GM19328 (cell line): Measurements from ENCODE around the gene OVCH1.
"Not testable (repeated sequence)": the region's sequence is repeated elsewhere in the genome, so short reads cannot be mapped to it uniquely, and the experiment has no call there.

Experiments used
- ATAC-seq: cut with Tn5 transposase; IDR thresholded peaks from one replicate; pipeline ENCODE4 v1.9.1; 2021; ENCODE audit warnings: mild to moderate bottlenecking, moderate library complexity; ENCODE audit not compliant: unreplicated experiment

The OVCH1 gene

DNA sequence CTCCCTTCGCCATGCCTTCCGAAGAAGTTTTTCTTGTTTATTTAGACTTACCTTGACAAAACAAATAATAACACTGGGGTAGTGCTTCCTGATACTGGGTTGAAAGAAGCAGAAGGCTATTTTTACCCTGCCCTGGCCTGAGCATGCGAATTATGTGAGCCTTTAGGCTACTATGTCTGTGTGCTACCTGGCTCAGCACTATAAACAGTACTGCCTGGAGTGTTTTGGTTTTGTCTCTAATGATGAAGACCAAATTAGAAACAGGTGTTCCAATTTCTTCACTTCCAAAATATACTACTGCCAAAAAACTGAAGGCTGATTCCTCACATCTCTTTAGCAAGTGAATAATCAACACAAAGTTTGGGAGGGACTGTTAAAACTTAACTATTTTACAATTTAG, 7.6 kb upstream of the OVCH1 start:
- no peak for ATAC-seq

DNA sequence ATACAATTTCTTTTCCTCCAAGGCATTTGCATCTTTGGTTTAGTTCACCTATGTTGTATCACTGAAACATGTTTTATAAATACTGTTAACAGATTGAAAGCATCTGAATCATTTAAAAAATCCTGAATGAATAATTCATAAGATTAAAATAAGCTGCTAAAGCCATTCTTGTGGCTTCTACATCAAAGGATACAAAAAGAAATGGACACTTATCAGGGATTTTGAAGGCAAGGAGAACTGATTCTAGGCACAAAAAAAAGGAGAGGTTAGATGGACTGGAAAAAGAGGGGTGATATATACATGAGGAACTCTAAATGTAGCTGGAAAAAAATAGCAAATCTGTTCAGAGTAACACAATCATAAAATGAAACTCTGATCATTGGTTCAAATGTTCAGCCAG, 5.8 kb upstream of the OVCH1 start:
- no peak for ATAC-seq

DNA sequence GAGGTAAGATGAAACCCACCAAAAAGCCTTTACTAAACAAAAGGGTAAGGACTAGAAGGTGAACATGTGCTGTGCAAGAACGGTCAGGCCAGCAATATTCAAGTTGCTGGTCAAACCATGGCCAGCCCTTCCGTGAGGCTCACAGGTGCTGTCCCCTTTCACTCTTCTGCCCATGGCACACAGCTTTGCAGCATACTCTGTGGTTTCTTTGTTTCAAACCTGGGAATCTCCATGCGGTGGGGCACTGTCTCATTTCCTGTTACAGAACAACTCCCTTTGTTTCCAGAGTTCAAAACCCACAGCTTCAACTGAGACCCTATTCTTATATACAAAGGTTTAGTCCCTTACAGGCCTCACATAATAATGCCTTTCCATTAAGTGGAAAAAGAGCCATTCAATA, 1.7 kb upstream of the OVCH1 start:
- no peak for ATAC-seq

DNA sequence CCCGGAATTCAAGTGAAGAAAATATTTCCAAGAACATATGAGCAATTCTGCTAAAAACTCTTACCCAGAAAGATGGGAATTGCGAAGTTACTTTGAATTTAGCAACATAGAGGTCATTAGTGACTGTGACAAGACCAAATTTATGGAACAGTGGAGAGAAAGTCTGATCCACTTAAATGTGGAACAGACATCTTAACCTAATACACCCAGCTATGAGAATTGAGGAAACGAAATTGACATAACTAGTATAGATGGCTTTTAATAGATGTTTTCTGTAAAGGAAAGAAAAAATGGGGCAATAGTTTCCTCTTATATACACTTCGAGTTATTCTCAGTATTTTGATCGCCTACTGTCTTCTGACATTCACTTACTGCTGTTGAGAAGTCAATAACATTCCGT, 4.6 kb downstream of the OVCH1 start:
- no peak for ATAC-seq

GRCh38 chr12:29486972-29487371, 10.5 kb downstream of the OVCH1 start:
- ATAC-seq, result no peak

DNA sequence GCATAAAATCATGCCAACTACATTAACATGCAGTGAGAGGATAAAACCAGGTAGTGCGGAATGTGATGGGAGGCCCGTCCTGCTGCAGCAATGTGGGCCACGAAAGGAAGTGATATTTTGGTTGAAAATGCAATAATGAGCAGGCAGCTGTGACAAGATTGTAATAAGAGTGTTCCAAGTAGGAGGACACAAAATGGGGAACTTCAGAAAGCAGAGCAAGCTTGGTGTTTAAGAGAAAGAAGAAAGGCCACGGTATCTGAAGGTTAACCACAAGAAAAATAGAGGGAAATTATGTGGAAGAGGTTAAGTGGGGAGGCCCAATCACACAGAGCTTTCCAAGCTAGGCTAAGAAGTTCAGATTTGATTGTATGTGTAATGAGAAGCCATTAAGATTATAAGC, 34.3 kb downstream of the OVCH1 start:
- ATAC-seq, result no peak

GRCh38 chr12:29460082-29460481, 37.4 kb downstream of the OVCH1 start:
- no peak for ATAC-seq

DNA sequence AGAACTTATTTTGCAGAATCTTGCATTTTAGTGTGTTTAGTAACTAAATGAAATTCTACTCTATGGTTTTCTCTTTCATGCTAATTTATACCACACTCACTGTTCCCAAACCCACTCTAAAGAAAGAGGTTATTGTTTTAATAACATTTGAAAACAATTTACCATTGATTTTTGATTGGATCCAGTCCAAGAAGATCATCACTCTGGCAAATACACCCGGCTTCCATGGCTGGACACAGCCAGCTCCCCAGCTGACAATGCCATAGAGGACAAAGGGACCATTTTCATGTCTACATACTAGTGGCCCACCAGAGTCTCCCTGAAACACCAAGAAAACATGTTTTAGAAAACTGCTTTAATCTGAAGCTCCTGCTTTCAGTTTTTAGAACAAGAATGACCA, 42.4 kb downstream of the OVCH1 start:
- no peak for ATAC-seq

DNA sequence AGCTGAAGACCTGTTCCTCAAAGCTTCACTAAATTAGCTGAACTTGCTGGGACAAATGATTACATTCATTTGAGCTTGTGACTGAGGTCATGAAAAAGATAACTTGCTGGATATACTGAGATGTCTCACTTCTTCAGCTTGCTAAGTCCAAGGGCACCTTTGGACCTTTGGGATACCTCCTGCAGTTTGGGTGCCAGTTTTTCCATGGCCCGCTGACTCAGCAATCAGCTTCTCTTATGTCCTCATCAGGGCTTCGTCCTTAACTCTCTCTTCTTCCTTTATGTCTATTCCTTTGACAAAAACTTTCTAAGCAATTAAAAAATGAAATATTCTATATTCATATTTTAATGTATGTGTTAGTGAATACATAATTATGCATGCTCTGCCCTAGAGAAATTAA, 45.6 kb downstream of the OVCH1 start:
- no peak for ATAC-seq

DNA sequence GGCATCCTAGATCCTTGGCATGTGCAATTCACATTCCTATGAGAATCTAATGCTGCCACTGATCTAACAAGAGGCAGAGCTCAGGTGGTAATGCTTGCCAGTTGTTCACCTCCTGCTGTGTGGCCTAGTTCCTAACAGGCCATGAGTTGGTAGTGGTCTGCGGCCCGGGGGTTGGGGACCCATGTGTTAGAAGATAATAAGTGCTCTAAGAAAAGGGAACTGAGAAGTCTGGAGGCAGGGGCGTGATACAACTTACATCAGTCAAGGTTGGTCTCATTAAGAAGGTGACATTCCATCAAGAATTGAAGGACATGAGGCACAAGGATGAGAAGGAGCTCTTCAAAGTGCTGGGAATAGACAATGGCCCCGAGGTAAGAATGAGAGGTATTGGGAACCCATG, 49.3 kb downstream of the OVCH1 start:
- no peak for ATAC-seq

GRCh38 chr12:29447285-29447975, 50.1 kb downstream of the OVCH1 start:
- no peak for ATAC-seq

GRCh38 chr12:29439506-29439905, 58.0 kb downstream of the OVCH1 start:
- no peak for ATAC-seq

DNA sequence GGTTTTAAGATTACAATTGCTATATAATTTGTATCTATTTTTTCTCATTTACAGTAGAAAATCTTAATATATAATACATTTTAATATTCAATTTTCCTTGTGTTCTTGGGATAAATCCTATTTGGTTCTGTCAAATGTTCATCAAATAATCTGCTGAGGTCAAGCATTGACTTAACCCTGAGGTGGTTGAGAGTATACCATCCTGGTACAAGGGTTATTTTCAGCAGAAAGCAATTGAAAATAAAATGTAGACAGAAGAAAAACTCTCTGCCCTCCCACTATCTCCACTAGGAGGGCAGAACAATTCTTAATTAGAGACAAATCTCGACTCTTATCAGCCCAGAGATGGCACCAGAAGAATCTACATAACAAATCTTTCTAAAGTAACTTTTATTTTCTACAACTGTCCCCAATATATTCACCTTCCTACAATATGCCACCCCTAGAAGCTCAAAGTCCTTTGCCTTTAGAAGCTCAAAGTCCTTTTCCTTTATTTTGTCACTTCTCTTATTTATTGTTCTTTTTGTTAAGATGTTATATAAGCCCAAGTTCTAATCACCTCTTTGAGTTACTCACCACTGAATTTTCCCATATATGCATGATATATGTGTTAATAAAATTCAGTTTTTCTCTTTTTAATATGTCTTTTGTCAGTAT, 58.6 kb downstream of the OVCH1 start:
- no peak for ATAC-seq

- no peak for ATAC-seq
Measured at GRCh38 chr12:29437575-29437974, 59.9 kb downstream of the OVCH1 start.

DNA sequence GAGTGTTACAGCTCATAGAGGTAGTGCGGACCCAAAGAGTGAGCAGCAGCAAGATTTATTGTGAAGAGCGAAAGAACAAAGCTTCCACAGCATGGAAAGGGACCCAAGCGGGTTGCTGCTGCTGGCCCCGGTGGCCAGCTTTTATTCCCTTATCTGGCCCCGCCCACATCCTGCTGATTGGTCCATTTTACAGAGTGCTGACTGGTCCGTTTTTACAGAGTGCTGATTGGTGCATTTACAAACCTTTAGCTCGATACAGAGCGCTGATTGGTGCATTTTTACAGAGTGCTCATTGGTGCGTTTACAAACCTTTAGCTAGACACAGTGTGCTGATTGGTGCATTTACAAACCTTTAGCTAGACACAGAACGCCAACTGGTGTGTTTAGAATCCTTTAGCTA, 60.7 kb downstream of the OVCH1 start:
- not testable (repeated sequence) for ATAC-seq

GRCh38 chr12:29431513-29431912, 66.0 kb downstream of the OVCH1 start:
- ATAC-seq, result no peak

DNA sequence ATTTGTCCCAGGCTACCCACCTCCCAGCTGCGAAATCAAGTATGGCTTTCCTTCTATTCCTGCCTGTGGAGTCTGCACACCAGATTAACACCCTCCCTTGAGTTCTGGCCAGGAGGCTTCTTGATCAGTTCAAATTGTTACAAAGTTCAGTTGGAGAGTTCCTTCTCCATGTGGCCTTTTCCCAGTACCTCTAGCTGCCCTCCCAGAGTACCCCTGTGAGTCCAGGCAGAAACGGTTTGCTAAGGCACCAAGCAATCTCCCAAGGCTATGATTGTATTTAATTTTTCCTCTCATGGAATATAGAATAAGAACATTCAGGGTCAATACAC, 66.8 kb downstream of the OVCH1 start:
- no peak for ATAC-seq

- ATAC-seq, result no peak
Measured at GRCh38 chr12:29429999-29430715, 67.3 kb downstream of the OVCH1 start.

DNA sequence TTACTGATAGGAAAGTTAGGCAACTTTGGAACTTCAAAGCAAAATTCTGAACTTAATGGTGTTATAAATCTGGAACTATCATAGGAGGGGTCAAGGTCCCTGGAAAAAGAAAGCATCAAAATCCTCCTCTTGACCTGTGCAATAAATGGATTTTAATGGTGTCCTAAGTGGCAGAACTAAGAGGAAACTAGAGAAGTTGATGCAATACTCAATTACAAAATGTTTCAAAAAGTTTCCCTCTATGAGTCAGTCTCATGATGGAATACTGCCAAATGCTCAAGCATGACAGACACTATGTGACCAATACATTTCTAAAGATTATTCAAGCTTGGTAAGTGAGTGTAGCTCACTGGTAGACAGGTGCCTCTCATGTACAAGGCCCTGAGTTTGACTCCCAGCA, 68.9 kb downstream of the OVCH1 start:
- ATAC-seq, result no peak

DNA sequence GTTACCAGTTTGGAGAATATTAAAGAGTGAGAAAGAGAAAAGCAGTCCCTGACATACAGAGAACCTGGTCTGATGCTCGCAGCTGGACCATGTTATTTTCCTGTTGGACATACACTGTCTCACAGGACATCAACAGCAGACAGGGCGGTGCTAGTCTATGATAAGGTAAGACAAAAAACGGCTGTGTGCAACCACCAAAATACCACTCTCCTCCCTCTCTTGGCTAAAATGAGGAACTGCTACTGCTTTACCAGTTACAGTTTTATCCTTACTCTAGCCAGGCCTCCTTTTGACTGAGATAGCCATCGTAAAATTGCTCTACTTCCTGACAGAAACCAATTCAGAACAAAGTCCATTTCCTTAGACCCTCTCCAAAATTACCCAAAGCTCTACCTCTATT, 69.5 kb downstream of the OVCH1 start:
- ATAC-seq, result peak; percentile 99

DNA sequence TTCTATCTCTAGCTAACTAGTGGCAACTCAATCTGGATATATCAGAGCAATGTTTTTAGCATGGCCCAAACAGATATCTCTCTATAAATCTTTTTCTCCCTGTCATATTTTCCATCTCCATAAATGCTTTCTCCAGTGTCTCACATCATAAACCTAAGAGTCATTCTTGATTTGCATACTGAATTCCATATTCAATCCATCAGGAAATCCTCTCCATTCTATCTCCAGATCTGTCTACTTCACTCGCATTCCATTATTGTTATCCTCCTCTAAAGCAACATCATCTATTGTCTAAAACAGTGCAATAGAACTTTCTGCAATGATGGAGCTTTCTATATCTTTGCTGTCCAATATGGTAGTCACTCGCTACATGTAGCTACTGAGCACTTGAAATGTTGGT, 71.0 kb downstream of the OVCH1 start:
- ATAC-seq, result no peak

DNA sequence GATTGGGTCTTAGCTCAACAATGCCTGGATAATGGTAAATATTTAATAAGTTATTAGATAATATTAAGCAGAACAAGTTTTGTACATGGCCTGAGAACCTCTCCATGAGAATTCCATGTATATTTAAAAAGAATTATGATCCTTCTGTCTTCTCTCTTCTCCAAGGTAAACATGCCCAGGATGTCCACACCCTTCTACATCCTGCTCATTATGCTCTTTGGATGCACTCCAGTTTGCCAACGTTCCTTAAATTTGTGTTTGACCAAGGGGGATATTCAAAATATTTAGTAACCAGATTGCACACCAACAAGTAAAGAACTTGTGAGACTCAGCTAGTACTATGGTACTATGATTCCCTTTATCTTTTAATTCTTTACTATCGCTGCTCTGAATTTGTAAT, 71.8 kb downstream of the OVCH1 start:
- ATAC-seq, result no peak
